Vagina (tissue), 2 donors: Measurements from ENCODE around the gene TNIP1.

Experiments
- POLR2A ChIP-seq, 2 donors: fragments of 450-650 bp; IDR thresholded peaks; one replicate each; pipeline ENCODE4 v1.6.1; 2017; ENCODE audit warnings: antibody characterized with exemption in 2 of 2, mild to moderate bottlenecking in 2 of 2, moderate library complexity in 2 of 2
- POLR2AphosphoS5 ChIP-seq, 2 donors: sonication (generic); formaldehyde crosslinking; IDR thresholded peaks; one replicate each; pipeline ENCODE4 v1.9.0; 2017; ENCODE audit warnings: antibody characterized with exemption in 2 of 2, mild to moderate bottlenecking in 2 of 2, low read depth in 1 of 2; ENCODE audit not compliant: insufficient read depth in 1 of 2
- TF ChIP-seq, protein P1 (sequence below), 3 experiments: fragments of 450-650 bp in 2 of 3; fragments of 200-600 bp in 1 of 3; sonication (generic) in 1 of 3; IDR thresholded peaks; one replicate each; pipeline ENCODE4 v1.5.1; 2017 to 2019; ENCODE audit warnings: antibody characterized with exemption in 3 of 3, mild to moderate bottlenecking in 2 of 3, moderate library complexity in 2 of 3

DNA sequence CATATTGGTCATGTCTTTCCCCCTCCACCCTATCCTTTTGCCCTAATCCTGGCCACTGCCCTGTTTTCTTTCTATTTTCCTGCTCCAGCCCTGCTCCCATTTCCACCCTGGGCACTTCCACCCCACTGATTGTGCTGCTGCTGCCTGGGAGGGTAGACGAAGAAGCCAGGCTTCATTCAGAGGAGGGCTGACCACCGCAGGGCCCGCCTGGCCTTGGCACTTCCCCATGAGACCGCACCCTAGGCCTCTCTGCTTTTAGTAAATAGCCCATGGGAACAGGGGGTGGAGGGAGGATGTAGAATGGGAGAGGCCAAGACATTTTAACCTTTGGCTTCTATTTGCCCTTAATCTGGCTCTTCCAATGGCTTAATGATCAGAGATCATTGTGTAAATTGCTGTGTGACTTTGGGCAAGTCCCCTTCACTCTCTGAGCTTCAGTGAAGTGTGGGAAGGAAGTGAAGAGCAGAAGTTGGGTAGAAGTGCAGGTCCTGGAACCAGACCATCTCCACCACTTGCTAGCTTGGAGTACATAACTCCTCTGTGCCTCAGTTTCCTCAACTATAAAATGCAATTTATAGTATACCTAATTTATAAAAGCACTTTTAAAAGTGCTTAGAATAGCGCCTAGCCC is 74.0 kb downstream of the TNIP1 start:
- TF ChIP-seq POLR2A (IDR thresholded peaks at IDR 0.05) (no peak), POLR2AphosphoS5 (IDR thresholded peaks at IDR 0.05; ENCODE audit: insufficient read depth in 1 of 2, low read depth in 1 of 2) (no peak)
- TF ChIP-seq, protein P1, sequence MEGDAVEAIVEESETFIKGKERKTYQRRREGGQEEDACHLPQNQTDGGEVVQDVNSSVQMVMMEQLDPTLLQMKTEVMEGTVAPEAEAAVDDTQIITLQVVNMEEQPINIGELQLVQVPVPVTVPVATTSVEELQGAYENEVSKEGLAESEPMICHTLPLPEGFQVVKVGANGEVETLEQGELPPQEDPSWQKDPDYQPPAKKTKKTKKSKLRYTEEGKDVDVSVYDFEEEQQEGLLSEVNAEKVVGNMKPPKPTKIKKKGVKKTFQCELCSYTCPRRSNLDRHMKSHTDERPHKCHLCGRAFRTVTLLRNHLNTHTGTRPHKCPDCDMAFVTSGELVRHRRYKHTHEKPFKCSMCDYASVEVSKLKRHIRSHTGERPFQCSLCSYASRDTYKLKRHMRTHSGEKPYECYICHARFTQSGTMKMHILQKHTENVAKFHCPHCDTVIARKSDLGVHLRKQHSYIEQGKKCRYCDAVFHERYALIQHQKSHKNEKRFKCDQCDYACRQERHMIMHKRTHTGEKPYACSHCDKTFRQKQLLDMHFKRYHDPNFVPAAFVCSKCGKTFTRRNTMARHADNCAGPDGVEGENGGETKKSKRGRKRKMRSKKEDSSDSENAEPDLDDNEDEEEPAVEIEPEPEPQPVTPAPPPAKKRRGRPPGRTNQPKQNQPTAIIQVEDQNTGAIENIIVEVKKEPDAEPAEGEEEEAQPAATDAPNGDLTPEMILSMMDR (IDR thresholded peaks at IDR 0.05) = no peak
